ENCODE results near the gene NUTM2E.
"Not testable (repeated sequence)": the region's sequence is repeated elsewhere in the genome, so short reads cannot be mapped to it uniquely, and the experiment has no call there.

DNA sequence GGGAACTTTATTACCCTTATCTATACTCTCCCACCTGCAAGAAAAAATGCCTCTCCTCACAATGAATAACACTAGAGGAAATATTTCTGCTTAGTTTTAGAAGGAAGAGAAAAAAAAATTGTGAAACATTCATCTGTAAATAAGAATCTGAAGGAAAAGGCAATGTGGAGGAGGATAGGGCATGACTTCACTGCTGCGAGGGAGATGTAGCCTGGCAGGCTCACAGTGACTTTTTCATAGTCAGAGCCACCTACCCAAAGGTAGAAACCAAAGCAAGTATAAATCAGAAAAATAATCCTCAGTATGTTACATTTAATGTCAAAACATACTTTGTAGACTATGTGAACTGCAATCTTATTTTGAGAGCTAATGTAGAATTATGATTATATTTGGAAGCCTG lies 10.4 kb downstream of the NUTM2E start:
- TF ChIP-seq TAF1 (IDR thresholded peaks at IDR 0.05; ENCODE audit: borderline replicate concordance, low read depth, low read length); POLR2A (IDR thresholded peaks at IDR 0.05; ENCODE audit: low read depth, low read length): not testable (repeated sequence)

Data from GM12892 (cell line).